DMS114 treated with DMSO at 0.1 percent for 48 hours (cell line): ENCODE results near the gene CHRNA5.

Source experiments
- DNase-seq: peaks from one replicate; lab custom pipeline; 2025; ENCODE audit not compliant: unreplicated experiment; lab: John Stamatoyannopoulos, UW

The CHRNA5 gene

DNA sequence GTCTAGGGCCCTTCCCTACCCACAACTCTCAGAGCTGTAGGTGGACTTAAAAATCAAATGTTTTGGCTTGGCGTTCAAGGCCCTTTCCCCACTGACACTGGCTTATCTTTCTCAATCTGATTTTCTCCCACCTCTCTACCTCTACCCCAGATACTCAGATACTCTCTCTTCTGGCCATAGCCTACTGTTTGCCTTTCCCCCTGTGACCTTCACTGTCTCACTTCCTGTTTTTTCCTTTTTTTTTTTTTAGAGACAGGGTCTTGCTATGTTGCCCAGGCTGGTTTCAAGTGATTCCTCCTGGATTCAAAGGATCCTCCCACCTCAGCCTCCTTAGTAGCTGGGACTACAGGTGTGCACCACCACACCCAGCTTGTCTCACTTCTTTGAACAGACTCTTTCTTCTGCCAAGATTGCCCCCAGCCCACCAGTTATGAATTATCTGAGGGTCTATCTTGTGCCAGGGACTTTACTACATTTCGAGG lies 71.1 kb downstream of the CHRNA5 start:
- DNase-seq = no peak

DNA sequence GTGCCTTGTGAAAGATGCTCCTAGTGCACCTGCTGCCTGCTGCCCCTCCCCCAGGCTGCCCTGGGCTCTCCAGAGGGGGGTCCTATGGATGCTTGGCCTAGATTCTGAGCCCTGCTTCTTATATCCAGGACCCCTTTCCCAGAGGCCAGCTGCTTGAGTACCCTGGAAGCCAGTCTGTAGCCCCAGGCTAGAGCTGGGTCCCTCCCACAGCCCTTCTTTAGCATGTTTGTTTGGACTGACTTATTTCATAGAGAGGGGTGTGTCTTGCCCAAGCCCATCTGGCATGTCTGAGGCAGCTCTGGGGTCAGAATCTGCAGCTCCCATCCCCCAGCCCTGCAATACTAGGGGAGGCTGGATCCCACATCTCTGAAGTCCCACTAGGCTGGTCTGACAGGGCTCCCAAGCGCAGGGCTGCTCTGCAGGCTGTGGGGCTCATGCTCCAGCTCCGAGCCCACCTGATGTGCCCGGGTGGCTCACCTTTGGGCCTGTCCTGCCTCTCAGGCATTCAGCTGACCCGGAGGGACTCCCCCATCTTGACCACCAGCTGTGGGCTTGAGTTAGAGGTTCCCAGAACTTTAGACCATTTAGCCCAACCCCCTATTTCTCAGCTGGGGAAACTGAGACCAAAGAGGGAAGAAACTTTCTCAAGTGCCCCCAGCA lies 72.6 kb downstream of the CHRNA5 start:
- no peak for DNase-seq

DNA sequence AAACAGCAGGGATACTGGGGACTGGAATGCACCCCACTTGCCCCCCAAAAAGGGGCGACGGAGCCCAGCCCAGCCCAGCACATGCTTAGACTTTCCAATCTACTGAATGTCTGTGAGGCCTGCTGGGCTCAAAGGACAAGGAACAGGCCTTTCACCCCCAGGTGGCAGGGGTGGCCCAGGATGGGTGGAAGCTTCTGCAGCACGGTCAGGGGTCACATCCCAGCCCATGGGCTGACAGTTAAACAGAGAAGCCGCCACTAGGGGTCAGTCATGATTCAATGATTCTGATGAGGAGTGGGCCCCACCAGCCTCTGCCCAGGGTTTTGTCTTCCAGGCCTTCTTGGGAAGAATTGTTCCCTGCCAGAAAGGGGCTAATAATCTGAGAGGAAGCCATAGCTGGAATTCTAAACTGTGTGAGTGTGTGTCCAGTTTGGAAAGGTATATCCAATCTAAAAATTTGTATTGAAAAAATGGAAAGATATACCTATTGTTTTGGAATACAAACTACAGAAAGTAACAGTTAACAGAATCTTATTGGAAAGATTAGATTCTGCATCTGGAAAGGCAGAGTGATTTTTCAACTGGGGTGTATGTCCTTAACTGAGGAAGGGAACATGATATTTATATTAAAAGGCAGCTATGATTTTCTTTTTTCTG lies 73.5 kb downstream of the CHRNA5 start:
- DNase-seq = peak; percentile 74

DNA sequence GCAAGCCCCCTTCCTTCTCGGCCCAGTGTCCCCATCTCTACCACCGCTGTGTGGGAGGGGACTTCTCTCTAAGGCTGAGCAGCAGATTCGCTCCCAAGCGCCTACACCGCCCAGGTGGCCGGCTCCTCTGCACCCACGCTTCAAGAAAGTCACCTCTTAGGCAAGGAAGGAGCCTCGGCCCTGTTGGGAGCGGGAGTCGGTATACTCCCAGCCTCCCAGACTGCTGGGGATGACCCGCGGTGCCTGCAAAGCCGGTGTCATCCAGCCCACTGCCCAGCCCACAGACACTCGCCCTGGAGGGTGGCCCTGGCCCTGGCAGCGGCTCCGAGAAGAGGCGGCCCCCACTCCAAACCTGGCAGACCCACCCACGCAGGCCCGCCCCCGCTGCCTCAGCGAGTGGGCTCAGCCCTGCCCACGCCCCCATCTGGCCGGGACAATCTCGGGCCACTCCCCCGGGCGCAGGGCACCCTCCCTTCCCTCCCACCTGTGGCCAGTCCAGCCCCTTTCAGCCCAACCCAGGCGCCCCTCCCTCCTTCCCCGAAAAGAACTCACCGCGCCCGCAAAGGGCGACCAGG lies 75.3 kb downstream of the CHRNA5 start:
- no peak for DNase-seq

DNA sequence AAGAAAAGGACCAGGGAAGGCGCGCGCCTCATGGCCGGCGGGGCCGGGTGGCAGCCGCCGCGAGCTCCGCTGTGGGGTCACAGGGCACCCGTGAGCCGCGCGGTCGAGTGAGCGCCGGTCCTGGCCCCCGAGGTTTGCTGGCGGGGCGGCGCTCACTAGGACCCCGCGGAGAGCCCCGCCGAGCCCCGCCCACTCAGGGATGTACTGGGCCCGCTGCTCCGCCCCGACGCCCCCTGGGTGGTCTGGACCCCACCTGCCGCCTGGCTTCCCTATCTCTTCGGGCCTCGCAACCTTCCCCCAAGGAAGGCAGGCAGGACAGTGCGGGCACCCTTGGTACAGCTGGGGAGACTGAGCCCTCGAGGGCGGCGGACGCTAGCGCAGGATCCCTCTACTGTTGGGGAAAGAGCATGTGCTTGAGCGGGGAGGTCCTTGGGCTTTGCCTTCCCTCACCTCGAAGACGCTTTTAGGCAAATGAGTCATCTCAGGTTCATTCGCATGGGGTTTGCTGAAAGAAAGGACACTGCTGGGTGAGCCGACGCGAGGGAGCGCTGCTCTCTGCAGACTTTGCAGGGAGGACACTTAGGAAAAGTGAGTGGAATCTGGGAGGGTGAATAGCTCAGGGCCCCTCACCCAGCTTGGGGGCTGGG lies 75.9 kb downstream of the CHRNA5 start, which contains the start of gene CHRNB4:
Gene CHRNB4, minus strand, starts transcription at position 109 of the 647 bp plus-strand sequence. Its CDS starts 77 bp downstream, at position 32.
- DNase-seq = peak; percentile 48

DNA sequence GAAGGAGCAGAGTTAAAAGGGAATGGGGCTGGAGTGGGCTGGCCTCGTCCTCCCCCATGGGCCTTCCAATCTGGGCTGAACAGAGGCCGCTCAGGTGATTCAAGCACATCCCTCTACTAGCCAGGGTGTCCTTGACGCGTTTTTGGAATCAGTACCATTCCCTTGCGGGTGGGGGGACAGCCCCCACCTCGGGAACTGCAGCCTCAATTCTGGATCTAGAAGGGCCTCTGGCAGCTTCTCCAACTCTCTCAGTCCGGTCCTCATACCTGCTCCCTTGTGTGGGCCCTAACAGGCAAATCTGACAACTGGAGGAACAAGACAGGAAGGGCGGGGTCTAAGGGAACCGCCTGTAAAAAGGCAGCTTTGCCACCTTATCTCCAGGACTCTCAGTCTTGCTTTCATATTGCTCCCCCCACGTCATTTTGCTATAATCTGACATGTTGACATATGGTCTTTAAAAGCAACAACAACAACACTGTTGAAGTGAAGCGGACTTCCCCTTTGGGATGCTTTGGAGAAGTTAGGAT lies 76.5 kb downstream of the CHRNA5 start:
- DNase-seq = no peak

DNA sequence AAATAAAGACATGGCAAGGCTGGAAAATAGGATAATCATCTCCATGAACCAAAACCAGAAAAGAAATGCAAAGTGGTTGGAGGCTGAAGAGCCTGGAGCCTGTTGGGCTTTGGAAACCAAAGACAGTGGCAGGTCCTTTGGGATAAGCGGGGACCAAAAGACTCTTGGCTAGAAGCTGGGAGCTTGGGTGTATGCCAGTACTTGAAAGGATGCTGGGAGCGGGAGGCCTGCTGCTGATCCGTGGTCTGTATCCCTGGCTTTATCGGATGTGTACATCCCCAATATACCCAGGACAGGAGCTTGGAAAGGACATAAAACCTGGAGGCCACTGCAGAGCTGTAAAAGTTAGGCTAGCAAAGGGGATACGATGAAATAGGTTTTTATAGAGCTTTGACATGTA lies 77.0 kb downstream of the CHRNA5 start:
- no peak for DNase-seq
